ES-I3 (cell line): ENCODE results near the gene SCTR.

Experiments used
- H3K36me3 ChIP-seq: 2 replicates; pipeline ENCODE4 v1.6.1; 2013; ENCODE audit warnings: mild to moderate bottlenecking, low read length, control low read depth, moderate library complexity; ENCODE audit not compliant: insufficient read depth
- H3K4me1 ChIP-seq: 2 replicates; pipeline ENCODE4 v1.6.1; 2013; ENCODE audit warnings: mild to moderate bottlenecking, control low read depth, low read length; ENCODE audit not compliant: insufficient read depth
- H3K9ac ChIP-seq: 2 replicates; pipeline ENCODE4 v1.6.1; 2013; ENCODE audit warnings: low read depth, mild to moderate bottlenecking, low read length, moderate library complexity
- H3K9me3 ChIP-seq: 2 replicates; pipeline ENCODE4 v1.6.1; 2013; ENCODE audit warnings: mild to moderate bottlenecking, low read length, moderate library complexity; ENCODE audit not compliant: control insufficient read depth, insufficient read depth

SCTR gene

GRCh38 chr2:119541476-119541875 lies 17.2 kb upstream of the SCTR start:
- H3K36me3 ChIP-seq, result no peaks in the 10 kb centered on the region
- H3K4me1 ChIP-seq, result no peaks in the 10 kb centered on the region
- H3K9me3 ChIP-seq, result no peaks in the 10 kb centered on the region
- no peak overlapping the region for H3K9ac ChIP-seq

GRCh38 chr2:119537792-119538191 lies 13.5 kb upstream of the SCTR start:
- Histone ChIP-seq H3K36me3 (no peaks in the 10 kb centered on the region), H3K9me3 (peaks cover 4% of the 10 kb centered on the region; the same call in 1 of the 2 replicates), H3K9ac (no peak overlapping the region), H3K4me1 (no peaks in the 10 kb centered on the region)

- H3K9me3 ChIP-seq, result peaks cover 4% of the 10 kb centered on the region; the same call in 1 of the 2 replicates
- no peaks in the 10 kb centered on the region for H3K36me3 ChIP-seq
- H3K4me1 ChIP-seq, result no peaks in the 10 kb centered on the region
- H3K9ac ChIP-seq, result no peak overlapping the region
Observed at GRCh38 chr2:119536707-119537106, 12.4 kb upstream of the SCTR start.

GRCh38 chr2:119536211-119536610 lies 11.9 kb upstream of the SCTR start:
- H3K36me3 ChIP-seq, result no peaks in the 10 kb centered on the region
- H3K4me1 ChIP-seq, result no peaks in the 10 kb centered on the region
- H3K9me3 ChIP-seq, result peaks cover 4% of the 10 kb centered on the region; the same call in 1 of the 2 replicates
- H3K9ac ChIP-seq, result no peak overlapping the region

- Histone ChIP-seq H3K36me3 (no peaks in the 10 kb centered on the region), H3K9me3 (peaks cover 4% of the 10 kb centered on the region; the same call in 1 of the 2 replicates), H3K9ac (no peak overlapping the region), H3K4me1 (no peaks in the 10 kb centered on the region)
Observed at GRCh38 chr2:119533560-119533959, 9.3 kb upstream of the SCTR start.

- Histone ChIP-seq H3K9ac (no peak overlapping the region), H3K9me3 (peaks cover 4% of the 10 kb centered on the region; the same call in 1 of the 2 replicates), H3K4me1 (peaks cover 9% of the 10 kb centered on the region), H3K36me3 (no peaks in the 10 kb centered on the region)
Observed at GRCh38 chr2:119531292-119531691, 7.0 kb upstream of the SCTR start.

GRCh38 chr2:119527999-119528398 lies 3.7 kb upstream of the SCTR start:
- Histone ChIP-seq H3K4me1 (peaks cover 9% of the 10 kb centered on the region), H3K36me3 (no peaks in the 10 kb centered on the region), H3K9me3 (0 out of 2 replicates have a peak, but pooled peaks cover 1% of the 10 kb centered on the region), H3K9ac (no peak overlapping the region)

- Histone ChIP-seq H3K9me3 (no peaks in the 10 kb centered on the region), H3K9ac (no peak overlapping the region), H3K4me1 (peaks cover 14% of the 10 kb centered on the region), H3K36me3 (no peaks in the 10 kb centered on the region)
Observed at GRCh38 chr2:119525614-119526013, 1.3 kb upstream of the SCTR start.

GRCh38 chr2:119523383-119523951 lies 816 bp downstream of the SCTR start:
- H3K9ac ChIP-seq, result peak overlapping the region; percentile 55
- no peaks in the 10 kb centered on the region for H3K9me3 ChIP-seq
- H3K4me1 ChIP-seq, result peaks cover 14% of the 10 kb centered on the region
- no peaks in the 10 kb centered on the region for H3K36me3 ChIP-seq

GRCh38 chr2:119522671-119523070 lies 1.6 kb downstream of the SCTR start:
- Histone ChIP-seq H3K4me1 (peaks cover 14% of the 10 kb centered on the region), H3K9me3 (no peaks in the 10 kb centered on the region), H3K9ac (no peak overlapping the region), H3K36me3 (no peaks in the 10 kb centered on the region)

GRCh38 chr2:119521433-119522050 lies 2.7 kb downstream of the SCTR start:
- H3K4me1 ChIP-seq, result peaks cover 5% of the 10 kb centered on the region; the same call in 1 of the 2 replicates
- H3K9me3 ChIP-seq, result no peaks in the 10 kb centered on the region
- no peak overlapping the region for H3K9ac ChIP-seq
- H3K36me3 ChIP-seq, result no peaks in the 10 kb centered on the region

GRCh38 chr2:119520696-119521432 lies 3.4 kb downstream of the SCTR start:
- H3K9ac ChIP-seq, result no peak overlapping the region
- H3K9me3 ChIP-seq, result no peaks in the 10 kb centered on the region
- peaks cover 5% of the 10 kb centered on the region; the same call in 1 of the 2 replicates for H3K4me1 ChIP-seq
- no peaks in the 10 kb centered on the region for H3K36me3 ChIP-seq

GRCh38 chr2:119519057-119519408 lies 5.2 kb downstream of the SCTR start:
- Histone ChIP-seq H3K4me1 (peaks cover 5% of the 10 kb centered on the region; the same call in 1 of the 2 replicates), H3K9me3 (no peaks in the 10 kb centered on the region), H3K36me3 (no peaks in the 10 kb centered on the region), H3K9ac (no peak overlapping the region)

GRCh38 chr2:119518401-119519056 lies 5.8 kb downstream of the SCTR start:
- Histone ChIP-seq H3K9me3 (no peaks in the 10 kb centered on the region), H3K36me3 (no peaks in the 10 kb centered on the region), H3K4me1 (peaks cover 5% of the 10 kb centered on the region; the same call in 1 of the 2 replicates), H3K9ac (no peak overlapping the region)
